HG03565 (cell line): Measurements from ENCODE around the gene SNED1.

ENCODE experiments used
- ATAC-seq: cut with Tn5 transposase; IDR thresholded peaks from one replicate; pipeline ENCODE4 v1.9.1; 2021; ENCODE audit warnings: mild to moderate bottlenecking, moderate library complexity; ENCODE audit not compliant: unreplicated experiment

SNED1 gene

DNA sequence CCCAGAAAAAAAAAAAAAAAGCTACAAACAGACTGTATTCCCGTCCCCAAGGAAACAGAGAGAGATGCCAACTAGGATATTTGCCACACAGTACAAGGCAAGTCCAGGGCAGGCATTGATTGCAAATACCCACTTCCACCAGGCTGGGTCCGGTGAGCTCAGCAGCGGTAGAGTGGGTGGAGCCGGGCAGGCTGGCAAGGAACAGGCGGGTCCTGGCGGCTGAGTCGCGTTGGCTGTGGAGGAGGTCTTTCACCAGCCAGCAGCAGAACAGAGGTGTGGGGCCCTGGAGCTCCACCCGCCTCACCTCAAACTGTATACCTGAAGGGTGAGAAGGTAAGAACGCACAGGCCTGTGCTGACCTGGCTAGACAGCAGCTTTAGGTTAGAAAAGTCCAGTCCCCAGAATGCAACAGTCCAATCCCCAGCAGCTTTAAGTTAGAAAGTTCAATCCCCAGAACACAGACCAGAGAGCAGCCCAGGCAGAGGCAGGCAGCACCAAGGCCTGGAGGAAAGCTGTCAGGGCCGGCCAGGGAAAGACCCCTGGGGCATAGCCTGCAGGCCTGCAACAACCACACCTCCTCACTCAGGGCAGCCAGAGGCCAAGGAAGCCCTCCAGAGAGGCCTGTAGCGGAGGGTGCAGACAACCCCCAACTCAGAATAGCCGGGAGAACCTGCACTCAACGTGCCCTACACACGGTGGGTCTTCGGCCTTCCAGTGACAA, 125.6 kb downstream of the SNED1 start:
- ATAC-seq, result no peak

DNA sequence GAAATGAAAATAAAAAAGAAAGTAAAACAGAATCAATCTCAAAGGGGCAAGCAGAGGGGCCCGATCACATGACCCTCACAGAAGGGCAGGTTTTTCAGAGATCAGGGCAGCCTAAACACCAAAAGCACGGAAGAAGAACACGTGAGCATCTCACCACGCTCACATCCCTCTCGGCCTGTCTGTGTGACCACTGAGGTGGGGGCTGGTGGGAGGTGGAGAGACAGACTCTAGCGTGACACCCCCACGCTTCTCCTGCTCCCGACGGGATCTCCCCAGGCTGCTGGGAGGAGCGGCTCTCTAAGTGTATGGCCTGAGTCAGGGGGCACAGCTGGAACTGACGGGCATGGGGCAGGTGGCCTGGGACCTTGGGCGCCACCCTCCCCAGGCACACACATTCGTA, 127.2 kb downstream of the SNED1 start:
- ATAC-seq, result no peak

DNA sequence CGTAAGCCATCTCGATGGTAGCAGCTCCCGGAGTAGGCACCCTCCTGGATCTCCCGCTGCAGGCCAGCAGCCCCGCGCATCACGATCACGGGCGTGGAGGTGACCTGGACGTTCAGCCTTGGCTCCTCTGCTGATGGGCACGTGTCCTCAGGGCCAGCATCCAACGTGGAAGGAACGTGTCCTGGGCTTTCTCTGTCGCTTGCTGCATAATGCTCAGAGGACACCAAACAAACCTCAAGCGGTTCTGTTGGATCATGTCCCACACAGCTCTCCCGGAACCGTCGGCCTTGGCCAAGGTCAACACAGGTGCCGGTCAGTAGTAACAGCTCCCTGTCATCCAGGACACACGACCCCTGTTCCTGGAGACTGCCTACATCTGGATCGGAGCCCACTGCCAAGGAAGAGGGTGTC, 127.8 kb downstream of the SNED1 start:
- ATAC-seq, result no peak

DNA sequence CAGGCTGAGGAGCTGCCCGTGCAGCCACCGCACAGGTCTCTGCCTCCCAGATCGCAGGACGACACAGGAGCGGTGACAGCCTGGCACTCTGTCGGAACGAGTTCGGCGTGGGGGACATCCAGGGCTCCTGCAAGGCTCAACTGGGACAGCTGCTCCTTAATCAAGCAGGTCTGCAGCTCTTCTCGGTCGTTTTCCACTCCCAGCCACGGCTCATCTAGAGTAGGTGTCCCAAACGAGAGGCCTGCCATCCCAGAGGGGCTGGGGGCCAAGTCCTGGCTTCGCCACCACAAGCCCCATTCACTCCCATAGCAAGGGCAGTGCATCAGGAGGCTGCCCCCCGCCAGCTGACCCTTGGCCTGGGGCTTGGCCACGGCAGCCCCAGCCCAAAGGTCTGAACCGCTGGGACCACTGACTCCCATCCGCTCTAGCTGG, 128.4 kb downstream of the SNED1 start:
- ATAC-seq, result no peak

DNA sequence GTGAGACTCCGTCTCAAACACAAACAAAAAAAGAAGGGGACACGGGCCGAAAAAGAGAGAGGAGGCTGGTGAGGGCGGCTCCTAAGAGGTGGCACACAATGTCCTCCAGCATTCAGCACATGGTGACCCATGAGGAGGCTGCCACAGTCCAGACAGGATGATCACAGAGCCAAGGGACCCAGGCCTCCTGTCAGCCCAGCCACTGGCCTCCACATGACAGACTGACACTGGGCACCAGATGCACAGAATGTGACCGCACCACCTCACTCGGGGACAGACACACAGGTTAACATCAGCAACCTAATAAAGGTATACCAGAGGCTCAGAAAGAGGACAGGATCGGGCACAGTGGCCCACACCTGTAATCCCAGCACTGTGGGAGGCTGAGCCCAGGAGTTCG, 129.8 kb downstream of the SNED1 start:
- no peak for ATAC-seq

DNA sequence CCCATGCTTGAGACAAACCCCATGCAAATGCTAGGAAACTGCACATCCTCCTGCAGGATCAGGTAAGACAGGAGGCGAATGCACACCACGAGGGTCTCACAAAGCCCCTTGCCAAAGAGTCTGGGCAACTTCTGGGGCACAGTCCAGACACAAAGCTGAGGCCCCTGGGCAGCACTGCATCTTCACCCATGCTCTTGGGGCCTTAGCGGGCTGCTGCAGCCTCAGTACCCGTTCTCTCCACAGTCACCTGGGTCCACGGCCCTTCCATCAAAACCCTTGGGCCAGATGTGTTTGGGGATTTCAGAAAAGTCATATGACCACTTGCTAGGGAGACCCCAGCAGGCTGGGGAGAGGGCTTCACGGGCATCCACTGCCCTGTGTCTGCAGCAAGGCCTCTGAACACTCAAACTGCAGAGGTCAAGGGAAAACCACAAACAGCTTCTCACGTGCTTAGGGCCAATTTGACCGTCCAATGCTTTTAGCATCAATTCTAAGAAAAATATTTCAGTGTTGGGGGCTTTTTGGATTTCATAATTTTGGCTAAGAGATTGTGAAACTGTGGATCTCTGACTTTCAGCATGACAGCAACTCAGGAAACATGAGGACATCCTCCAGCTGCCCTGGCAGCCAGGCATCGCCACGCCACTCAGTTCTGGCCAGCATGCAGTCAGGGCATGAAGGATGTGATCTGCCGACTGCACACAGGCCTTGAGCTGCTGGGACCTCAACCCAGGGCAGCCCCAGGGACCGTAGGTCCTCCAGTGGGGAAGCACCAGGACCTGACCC, 130.9 kb downstream of the SNED1 start:
- no peak for ATAC-seq

DNA sequence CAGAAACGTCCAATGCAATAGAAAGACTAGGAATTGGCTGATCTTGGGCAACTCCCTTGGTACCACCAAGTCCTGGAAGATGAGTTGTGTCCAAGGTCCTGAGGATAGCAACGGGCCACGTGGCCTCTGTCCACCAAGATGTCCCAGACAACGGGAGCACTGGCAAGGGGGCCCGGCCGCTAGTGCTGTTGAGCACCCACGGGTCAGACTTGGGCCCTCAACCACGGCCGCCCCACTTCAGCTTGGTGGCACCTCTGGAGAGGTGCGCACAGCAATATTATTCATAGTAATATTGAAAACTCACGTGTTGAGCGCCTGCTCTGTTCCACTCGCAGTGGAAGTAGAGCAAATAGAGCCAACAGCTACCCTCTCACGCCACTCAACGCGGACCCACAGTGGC, 131.9 kb downstream of the SNED1 start:
- ATAC-seq, result no peak

DNA sequence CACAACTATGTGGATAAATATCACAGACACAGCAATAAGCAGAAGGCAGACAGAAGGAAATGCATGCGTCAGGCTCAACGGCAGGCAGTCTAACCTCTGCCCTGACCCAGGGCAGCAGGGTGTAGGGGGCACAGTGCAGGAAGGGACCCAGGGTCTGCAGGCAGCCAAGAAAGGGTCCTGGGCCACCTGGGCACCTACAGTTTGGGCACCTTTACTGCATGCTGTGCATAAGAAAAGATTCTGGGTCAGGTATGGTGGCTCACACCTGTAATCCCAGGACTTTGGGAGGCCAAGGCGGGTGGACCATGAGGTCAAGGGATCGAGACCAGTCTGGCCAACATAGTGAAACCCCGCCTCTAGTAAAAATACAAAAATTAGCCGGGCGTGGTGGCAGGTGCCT, 133.1 kb downstream of the SNED1 start:
- ATAC-seq, result no peak

DNA sequence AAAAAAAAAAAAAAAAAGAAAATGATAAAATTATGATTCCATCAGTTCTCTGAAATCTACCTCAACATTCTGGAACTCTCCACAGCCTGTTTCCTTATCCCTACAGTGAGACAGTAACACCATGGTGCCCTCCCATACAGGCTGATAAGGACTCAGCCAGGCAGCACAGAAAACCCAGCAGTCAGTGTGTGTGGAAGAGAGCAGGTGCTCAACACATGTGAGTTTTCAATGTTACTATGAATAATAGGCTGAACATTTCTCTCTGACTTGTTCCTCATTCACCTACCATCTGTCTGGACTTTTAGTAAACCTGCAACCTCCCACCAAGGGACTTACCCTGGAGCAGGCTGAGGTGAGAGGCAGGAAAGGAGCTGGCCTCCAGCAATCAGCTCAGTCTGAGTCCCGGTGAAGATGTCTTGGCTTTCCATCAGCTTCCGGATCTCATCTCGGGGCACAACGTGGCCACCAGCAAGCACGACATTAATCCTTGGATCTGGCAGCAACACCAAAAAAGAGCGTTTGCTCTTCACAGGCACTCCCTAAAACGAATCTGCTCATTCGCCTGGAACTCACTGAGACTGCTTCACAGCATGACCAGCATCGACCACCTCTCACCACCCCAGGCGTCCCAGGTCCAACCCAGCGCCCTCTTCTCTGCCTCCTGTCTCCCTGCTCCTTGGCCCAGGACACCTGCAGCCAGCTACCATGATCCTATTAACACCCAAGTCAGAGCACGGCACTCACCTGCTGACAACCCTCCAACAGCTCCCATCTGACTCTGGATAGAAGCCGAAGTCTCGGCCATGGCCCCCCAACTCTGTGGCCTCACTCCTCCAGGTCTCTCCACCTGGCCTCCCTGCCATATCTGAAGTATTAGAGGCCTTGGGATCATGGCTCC, 134.4 kb downstream of the SNED1 start:
- no peak for ATAC-seq

DNA sequence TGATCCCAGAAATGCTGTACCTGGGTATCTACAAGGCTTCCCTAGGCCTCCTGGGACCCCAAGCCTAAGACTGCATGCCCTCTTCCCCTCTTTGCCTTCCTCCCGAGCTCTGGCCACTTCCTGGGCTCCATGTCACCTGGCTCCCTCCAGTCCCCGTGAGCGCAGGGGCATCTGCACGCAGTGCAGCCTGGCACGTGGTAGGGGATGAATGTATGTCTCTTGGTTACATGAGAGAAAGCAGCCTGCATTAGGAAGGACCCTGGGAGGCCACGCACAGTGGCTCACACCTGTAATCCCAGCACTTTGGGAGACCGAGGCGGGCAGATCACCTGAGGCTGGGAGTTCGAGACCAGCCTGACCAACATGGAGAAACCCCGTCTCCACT, 135.0 kb downstream of the SNED1 start:
- ATAC-seq, result no peak

DNA sequence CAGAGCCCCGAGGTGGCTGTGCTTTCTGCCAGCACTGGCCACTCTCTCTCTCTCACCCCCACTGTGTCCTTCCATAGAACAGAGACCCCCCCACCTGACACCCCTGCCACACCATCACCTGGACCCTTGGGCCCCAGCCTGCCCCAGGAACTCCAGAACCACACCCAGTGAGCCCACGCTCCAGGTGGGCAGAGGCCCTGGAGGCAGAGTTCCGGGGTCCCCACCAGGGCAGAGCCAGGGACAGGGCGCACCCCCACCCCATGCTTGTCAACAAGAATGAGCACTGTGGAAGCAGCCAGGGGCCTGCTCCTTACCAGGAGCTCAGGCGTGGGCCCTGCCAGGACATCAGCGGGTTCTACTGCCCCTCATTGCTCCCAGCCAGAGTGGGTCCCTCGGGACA, 136.3 kb downstream of the SNED1 start:
- no peak for ATAC-seq

DNA sequence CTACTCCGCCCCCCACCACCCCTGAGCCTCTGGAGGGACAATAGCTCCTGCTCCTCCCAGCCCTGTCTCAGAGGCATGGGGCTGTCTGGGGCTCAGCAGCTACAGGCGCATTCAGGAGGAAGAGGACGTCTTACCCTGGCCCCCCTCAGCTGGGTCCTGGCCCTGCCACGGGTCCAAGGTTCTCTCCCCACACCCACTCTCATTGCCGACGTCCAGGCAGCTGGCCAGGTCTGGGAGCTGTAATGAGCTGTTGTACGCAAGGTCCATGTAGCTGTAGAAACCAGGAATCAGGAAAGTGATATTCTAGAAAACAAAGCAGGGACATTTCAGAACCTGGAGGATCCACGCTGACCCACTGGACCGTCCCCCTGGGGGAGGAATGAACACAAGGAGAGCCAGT, 137.3 kb downstream of the SNED1 start:
- no peak for ATAC-seq

DNA sequence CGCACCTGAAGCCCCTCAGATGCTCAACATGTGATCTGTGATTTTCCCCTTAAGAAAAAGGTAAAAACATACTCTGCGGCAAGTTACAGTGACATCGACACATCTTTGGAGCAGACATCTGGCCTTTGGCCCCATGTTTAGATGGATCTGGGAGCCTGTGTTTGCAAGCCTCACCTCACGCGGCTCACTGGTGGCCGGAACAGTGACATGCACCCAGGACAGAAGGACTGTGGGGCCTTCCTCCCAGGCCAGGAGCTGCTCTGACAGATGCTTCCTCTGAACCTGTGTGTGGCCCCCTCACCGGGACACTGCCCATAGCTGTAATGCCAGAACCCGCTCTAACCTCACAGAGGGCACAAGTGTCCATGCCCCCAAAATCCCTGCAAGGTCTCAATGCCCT, 137.8 kb downstream of the SNED1 start:
- ATAC-seq, result no peak

DNA sequence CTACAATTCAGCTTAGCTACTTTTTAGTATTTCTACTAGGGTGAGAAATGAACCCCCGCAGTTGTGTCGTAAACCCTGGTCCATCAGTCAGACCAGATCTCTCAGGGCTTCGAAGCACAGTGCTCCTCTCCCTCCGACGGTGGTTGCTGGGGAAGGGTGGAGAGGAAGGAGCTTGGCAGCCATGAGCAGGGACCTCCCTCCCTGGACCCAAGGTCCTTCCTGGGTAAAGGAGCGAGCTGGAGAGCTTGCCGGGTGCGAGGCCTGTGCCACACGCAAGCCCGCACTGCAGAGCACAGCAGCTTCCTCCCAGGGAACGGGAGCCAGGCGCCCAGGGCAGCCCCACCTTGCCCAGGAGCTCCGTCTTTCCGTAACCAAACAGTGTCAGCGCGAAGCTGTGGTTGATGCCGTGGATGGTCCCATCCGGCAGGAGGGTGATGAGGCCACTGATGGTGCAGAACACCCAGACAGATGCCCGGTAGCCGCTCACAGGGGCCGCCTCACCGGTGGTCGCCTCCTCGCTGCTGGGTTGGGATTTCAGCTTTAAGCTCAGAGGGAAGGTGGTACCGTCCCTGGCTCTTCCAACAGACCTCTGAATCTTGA, 138.3 kb downstream of the SNED1 start:
- ATAC-seq, result no peak

DNA sequence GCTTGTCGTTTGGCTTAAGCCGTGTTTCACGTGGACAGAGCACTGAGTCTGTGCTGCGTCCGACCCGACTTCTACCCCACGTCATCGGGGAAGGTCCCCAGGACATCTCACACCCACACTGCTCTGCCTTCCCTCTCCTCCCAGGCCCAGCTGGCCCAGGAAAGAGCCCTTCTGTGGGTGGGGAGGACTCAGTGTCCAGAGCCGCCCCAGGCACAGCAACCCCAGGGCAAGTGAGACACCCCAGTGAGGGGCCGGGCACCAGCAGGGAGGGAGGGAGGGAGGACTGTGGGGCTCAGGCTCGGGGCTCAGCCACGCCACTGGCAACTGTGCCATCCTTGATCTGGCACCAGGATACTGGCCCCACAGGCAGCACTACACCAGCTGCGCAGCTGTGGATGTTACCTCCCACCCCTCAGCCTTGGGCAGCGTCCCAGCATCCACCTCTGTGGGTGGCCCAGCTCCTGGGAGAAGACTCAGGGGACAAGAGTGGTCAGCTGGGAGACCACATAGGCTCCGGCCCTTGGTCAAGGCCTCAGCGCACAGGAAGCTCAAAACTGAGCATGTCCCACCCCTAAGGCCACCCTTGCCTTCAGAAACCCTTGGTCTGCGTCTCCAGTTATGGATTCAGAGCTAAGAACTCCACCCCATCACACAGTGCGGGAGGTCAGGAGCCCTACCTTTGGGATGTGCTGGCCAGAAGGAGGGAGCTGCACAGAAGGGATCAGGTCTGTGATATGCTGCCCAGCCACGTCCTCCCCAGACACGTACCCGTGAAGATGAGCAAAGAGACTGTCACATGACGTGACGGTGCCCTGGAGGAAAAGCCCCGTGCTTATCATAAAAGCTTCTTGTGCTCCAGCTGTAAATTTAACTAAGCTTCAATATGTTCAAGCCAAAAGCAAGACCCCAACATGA, 139.1 kb downstream of the SNED1 start:
- no peak for ATAC-seq

DNA sequence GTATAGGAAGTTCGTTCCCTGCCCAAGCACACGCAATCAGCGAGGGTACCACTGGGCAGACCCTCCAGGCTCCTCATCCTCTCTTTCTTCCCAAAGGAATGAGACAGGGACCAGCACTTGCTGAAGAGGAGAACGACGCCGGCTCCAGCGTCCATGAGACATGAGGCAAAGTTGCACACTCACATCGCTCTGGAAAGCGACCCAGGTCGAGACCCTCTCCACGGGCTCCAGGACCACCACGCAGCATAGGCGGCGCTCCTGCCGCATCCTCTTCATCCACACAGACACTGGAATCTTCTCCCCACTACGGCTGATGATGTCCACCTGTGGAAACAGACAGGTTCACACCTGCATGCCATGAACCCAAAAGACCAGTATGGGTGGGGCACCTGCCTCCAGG, 140.1 kb downstream of the SNED1 start:
- ATAC-seq, result no peak

DNA sequence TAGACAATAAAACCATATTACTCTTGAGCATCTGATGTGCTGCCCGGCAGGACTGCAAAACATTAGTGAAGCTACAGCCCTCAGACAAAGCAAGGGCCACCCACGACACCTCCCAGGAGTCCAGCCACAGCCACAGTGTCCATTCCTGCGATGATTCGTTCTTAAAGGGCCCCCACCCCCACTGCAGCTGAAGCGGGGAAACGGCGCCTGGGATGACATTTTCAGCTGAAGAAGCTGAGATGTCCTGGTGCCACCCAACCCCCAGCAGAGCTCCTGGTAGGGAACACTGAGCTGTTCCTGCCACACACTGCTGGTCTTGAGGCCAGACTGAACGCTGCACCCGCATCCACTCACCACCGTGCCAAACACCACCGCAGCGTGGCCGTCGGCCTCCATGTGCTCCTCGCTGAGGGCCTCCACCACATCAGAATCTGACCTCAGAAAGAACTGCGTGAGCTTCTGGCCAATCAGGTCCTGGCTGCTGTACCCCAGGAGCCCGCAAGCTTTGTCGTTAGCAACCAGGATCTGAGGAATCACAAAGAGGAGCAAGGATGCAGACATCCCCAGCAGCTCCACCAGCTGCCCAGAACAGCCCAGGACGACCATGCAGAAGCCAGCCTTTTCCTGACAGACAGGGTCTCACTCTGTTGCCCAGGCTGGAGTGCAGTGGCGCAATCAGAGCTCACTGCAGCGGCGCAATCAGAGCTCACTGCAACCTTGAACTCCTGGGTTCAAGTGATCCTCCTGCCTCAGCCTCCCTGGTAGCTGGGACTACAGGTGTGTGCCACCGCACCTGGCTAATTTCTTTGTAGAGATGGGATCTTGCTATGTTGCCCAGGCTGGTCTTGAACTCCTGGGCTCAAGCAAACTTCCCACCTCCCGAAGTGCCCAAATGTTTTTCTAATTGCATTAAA, 141.4 kb downstream of the SNED1 start:
- ATAC-seq, result no peak

DNA sequence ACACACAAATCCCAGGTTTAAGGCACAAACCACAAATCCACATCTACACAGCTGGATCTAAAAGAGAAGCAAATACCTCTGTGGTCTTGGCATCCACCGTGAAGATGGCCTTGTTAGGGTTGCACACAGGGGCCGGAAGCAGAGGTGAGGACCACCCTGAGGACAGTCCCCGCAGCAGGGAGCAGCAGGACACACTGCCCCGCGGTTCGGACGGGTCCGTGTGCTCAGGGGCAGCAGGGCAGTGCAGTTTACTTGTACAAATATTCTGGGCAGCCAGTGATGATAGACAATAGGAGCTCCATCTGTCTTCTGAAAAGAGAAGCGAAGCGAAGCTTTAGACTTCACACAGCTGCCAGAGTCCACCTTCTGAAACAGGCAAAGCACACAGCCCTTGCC, 142.0 kb downstream of the SNED1 start:
- ATAC-seq, result no peak

DNA sequence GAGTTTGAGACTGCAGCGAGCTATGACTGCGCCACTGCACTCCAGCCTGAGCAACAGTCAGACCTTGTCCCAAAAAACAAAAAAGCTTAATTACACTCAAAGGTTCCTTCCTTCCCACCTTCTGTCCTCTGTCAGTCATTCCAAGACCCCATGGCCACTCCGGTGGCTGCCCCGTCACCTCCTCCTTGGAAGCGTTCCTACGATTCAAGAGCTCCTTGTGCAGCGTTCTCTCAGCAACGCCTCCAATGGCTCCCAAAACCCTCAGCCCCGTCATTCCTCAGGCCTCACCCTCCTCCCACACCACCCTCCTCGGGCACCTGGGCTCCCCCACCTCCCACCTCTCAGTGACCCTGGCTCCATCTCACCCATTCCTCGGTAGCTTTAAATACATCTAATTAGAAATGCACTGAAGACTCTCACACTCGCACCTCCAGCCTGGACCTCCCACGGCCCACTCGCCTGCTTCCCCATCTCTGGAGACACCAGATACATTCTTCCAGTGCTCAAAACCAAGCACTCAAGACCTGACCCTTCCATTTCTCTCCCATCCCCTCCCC, 142.9 kb downstream of the SNED1 start:
- ATAC-seq, result no peak
